ENCODE results near the gene SESN3.
A peak's percentile ranks its signal among the peaks of the same experiment; 100 is the strongest.

The SESN3 gene

DNA sequence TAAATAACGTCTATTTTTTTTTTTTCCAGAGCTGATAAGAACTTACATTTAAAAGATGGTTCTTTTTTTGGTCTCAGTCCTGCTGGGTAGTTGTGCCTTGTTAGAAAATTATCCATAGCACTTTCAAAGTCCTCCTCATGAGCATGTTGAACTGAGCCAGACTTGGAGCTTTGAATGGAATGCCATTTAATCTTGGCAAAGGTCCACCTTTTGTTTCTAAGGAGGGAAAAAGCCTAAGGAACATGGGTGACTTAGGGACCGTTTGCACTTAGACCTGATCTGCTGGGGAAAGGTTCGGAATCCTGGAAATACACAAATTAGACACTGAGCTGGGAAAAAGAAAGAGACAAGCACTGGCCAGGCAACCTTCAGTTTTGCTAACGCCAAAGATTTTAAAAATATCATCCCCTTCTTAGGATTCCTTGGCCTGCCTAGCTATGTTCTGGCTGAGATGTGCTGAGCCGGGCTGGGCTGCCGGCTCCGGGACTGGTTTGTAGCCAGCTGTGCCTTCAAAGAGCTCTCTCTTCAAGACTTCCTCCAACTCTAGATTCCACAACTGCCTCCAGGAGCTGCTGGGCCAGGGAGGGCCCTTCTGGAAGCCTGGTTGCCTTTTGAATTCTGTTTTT is 74.0 kb downstream of the SESN3 start:
- Histone ChIP-seq H3K23ac (ENCODE audit: low read length) (no peak overlapping the region), H3K18ac (ENCODE audit: low read length) (no peak overlapping the region), H3K9ac (ENCODE audit: low read length) (no peak overlapping the region), H2BK15ac (replicated peaks; ENCODE audit: low read depth) (no peak overlapping the region), H4K5ac (ENCODE audit: low read length) (no peak overlapping the region), H3K27ac (ENCODE audit: low read depth, low read length) (no peak overlapping the region), H2BK120ac (ENCODE audit: low read depth, low read length) (no peak overlapping the region), H3K4me2 (ENCODE audit: low read length) (no peak overlapping the region), H4K8ac (ENCODE audit: low read depth, low read length) (no peak overlapping the region), H3K79me1 (ENCODE audit: low read length) (no peaks in the 10 kb centered on the region), H3K56ac (ENCODE audit: low read length) (no peak overlapping the region), H3K79me2 (ENCODE audit: control insufficient read depth, insufficient read depth, low read length) (no peaks in the 10 kb centered on the region), H3K36me3 (ENCODE audit: control insufficient read depth, insufficient read depth, low read length) (no peaks in the 10 kb centered on the region), H3K4ac (ENCODE audit: low read depth, low read length) (no peak overlapping the region), H3K4me3 (ENCODE audit: low read length) (no peak overlapping the region), H3K27me3 (ENCODE audit: insufficient read depth, low read length, poor library complexity) (no peaks in the 10 kb centered on the region), H3K4me1 (ENCODE audit: control insufficient read depth, low read depth, low read length) (no peaks in the 10 kb centered on the region), H2BK5ac (ENCODE audit: low read length) (no peak overlapping the region), H2AK5ac (ENCODE audit: low read length) (no peak overlapping the region)
- no CpG with 5 or more reads among the region's 7 CpGs for WGBS (ENCODE audit: extremely low coverage, insufficient coverage, low lambda C conversion rate)
- no peak for DNase-seq

DNA sequence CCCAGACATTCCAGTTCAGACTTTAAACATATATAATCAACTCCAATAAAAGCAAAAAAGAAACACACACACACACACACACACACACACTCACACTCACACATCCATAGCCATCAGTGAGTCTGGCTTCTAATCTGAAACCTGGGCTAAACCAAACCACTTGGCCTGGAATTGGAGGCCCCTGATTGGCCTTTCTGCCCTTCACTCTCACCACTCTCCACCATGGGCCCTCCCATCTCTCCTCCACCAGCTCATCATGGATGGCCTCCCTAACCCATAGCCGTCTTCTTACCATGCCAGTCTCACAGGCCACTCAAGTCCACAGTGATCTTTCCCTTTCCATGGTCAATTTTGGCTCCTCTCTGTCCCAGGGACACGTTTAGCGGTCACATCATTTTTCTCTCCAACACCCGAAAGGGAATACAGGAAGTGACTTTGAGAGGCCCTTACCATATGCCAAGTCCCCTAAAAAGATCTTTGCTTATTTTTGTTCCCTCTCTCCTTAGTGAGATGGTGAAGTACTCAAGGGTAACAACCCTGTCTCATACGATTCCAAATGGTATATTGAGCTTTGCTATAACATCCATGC is 74.8 kb downstream of the SESN3 start:
- no peaks in the 10 kb centered on the region for H3K36me3 ChIP-seq (ENCODE audit: control insufficient read depth, insufficient read depth, low read length)
- H3K18ac ChIP-seq (ENCODE audit: low read length), result no peak overlapping the region
- H4K5ac ChIP-seq (ENCODE audit: low read length), result no peak overlapping the region
- no peak overlapping the region for H2BK5ac ChIP-seq (ENCODE audit: low read length)
- no peaks in the 10 kb centered on the region for H3K79me1 ChIP-seq (ENCODE audit: low read length)
- H3K27me3 ChIP-seq (ENCODE audit: insufficient read depth, low read length, poor library complexity), result no peaks in the 10 kb centered on the region
- no peaks in the 10 kb centered on the region for H3K79me2 ChIP-seq (ENCODE audit: control insufficient read depth, insufficient read depth, low read length)
- no peak overlapping the region for H3K4ac ChIP-seq (ENCODE audit: low read depth, low read length)
- H2BK120ac ChIP-seq (ENCODE audit: low read depth, low read length), result no peak overlapping the region
- H3K56ac ChIP-seq (ENCODE audit: low read length), result no peak overlapping the region
- H3K4me3 ChIP-seq (ENCODE audit: low read length), result no peak overlapping the region
- H3K27ac ChIP-seq (ENCODE audit: low read depth, low read length), result no peak overlapping the region
- no peaks in the 10 kb centered on the region for H3K4me1 ChIP-seq (ENCODE audit: control insufficient read depth, low read depth, low read length)
- no peak overlapping the region for H3K9ac ChIP-seq (ENCODE audit: low read length)
- WGBS (ENCODE audit: extremely low coverage, insufficient coverage, low lambda C conversion rate), result no CpG with 5 or more reads among the region's 5 CpGs
- peak; percentile 68 for DNase-seq
- H3K4me2 ChIP-seq (ENCODE audit: low read length), result no peak overlapping the region
- no peak overlapping the region for H2BK15ac ChIP-seq (replicated peaks; ENCODE audit: low read depth)
- no peak overlapping the region for H4K8ac ChIP-seq (ENCODE audit: low read depth, low read length)
- no peak overlapping the region for H3K23ac ChIP-seq (ENCODE audit: low read length)
- H2AK5ac ChIP-seq (ENCODE audit: low read length), result no peak overlapping the region

DNA sequence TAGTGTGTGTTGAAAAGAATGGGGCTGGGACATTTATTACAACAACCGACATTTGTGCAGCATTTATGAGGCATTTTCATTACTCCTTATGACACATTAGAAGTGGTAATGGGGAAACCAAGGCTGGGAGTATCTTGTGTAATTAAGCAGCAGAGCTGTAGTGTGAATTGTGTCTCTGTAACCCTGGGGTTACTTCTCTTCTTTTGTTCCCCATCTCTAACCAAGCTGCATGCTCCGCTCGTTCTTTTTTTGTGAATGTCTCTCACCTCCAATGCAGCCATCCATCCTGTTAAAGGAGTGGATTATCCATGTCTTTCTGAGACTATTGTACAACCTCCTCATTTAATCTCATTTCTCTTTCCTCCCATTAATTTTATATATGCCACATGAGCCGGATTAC is 75.6 kb downstream of the SESN3 start:
- no peak overlapping the region for H3K4me3 ChIP-seq (ENCODE audit: low read length)
- H2BK15ac ChIP-seq (replicated peaks; ENCODE audit: low read depth), result no peak overlapping the region
- H2AK5ac ChIP-seq (ENCODE audit: low read length), result no peak overlapping the region
- H3K56ac ChIP-seq (ENCODE audit: low read length), result no peak overlapping the region
- H4K8ac ChIP-seq (ENCODE audit: low read depth, low read length), result no peak overlapping the region
- no peaks in the 10 kb centered on the region for H3K27me3 ChIP-seq (ENCODE audit: insufficient read depth, low read length, poor library complexity)
- 100% methylated on average over 1 of the region's 4 CpGs for WGBS (ENCODE audit: extremely low coverage, insufficient coverage, low lambda C conversion rate)
- no peak overlapping the region for H3K4ac ChIP-seq (ENCODE audit: low read depth, low read length)
- DNase-seq, result no peak
- H3K4me1 ChIP-seq (ENCODE audit: control insufficient read depth, low read depth, low read length), result no peaks in the 10 kb centered on the region
- no peaks in the 10 kb centered on the region for H3K79me2 ChIP-seq (ENCODE audit: control insufficient read depth, insufficient read depth, low read length)
- no peak overlapping the region for H4K5ac ChIP-seq (ENCODE audit: low read length)
- H3K79me1 ChIP-seq (ENCODE audit: low read length), result no peaks in the 10 kb centered on the region
- H2BK5ac ChIP-seq (ENCODE audit: low read length), result no peak overlapping the region
- no peak overlapping the region for H3K23ac ChIP-seq (ENCODE audit: low read length)
- no peak overlapping the region for H3K18ac ChIP-seq (ENCODE audit: low read length)
- H2BK120ac ChIP-seq (ENCODE audit: low read depth, low read length), result no peak overlapping the region
- no peak overlapping the region for H3K9ac ChIP-seq (ENCODE audit: low read length)
- H3K36me3 ChIP-seq (ENCODE audit: control insufficient read depth, insufficient read depth, low read length), result no peaks in the 10 kb centered on the region
- no peak overlapping the region for H3K27ac ChIP-seq (ENCODE audit: low read depth, low read length)
- H3K4me2 ChIP-seq (ENCODE audit: low read length), result no peak overlapping the region

DNA sequence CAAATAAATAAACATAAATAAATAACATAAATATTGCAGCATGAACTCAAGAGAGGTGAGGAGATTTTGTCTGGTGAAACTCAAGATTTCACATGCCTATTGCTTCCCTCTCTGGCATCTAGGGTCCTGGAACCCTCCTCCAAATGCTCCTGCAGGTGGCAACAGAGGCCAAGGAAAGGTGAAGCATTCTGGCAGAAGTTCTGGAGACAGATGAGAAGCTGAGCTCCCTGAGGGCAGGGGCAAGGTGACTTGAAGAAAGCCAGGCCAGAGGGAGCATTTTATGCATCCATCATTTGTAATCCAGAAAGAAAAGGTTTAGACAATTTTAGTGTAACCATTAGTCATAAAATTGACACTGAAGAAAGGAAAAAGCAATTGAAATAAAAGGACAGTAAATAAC is 76.5 kb downstream of the SESN3 start:
- Histone ChIP-seq H3K18ac (ENCODE audit: low read length) (no peak overlapping the region), H2AK5ac (ENCODE audit: low read length) (no peak overlapping the region), H3K36me3 (ENCODE audit: control insufficient read depth, insufficient read depth, low read length) (no peaks in the 10 kb centered on the region), H4K8ac (ENCODE audit: low read depth, low read length) (no peak overlapping the region), H4K5ac (ENCODE audit: low read length) (no peak overlapping the region), H2BK120ac (ENCODE audit: low read depth, low read length) (no peak overlapping the region), H3K4me3 (ENCODE audit: low read length) (no peak overlapping the region), H3K4me2 (ENCODE audit: low read length) (no peak overlapping the region), H3K4me1 (ENCODE audit: control insufficient read depth, low read depth, low read length) (peaks cover 4% of the 10 kb centered on the region), H2BK15ac (replicated peaks; ENCODE audit: low read depth) (no peak overlapping the region), H3K27me3 (ENCODE audit: insufficient read depth, low read length, poor library complexity) (no peaks in the 10 kb centered on the region), H3K79me2 (ENCODE audit: control insufficient read depth, insufficient read depth, low read length) (no peaks in the 10 kb centered on the region), H3K56ac (ENCODE audit: low read length) (no peak overlapping the region), H3K27ac (ENCODE audit: low read depth, low read length) (no peak overlapping the region), H3K9ac (ENCODE audit: low read length) (no peak overlapping the region), H3K4ac (ENCODE audit: low read depth, low read length) (no peak overlapping the region), H3K23ac (ENCODE audit: low read length) (no peak overlapping the region), H3K79me1 (ENCODE audit: low read length) (no peaks in the 10 kb centered on the region), H2BK5ac (ENCODE audit: low read length) (no peak overlapping the region)
- DNase-seq, result peak; percentile 87

DNA sequence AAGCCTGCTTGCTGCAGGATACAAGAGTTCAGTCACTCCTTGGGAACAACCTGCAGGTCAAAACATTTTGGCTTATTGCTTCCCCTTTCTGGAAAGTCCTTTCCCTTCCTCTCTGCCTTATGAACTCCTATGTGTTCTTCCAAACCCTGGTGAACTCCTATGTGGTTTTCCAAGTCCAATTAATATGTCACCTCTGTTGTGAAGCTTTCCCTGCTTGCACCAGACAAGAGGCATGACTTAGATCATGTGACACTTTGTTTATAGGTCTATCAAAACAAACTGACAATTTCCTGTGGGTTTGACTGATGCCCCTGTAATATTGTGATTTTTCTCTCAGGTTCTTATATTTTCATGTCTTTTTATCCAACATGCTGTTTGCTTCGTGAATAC is 77.2 kb downstream of the SESN3 start:
- Histone ChIP-seq H3K79me2 (ENCODE audit: control insufficient read depth, insufficient read depth, low read length) (no peaks in the 10 kb centered on the region), H3K4me3 (ENCODE audit: low read length) (no peak overlapping the region), H4K8ac (ENCODE audit: low read depth, low read length) (no peak overlapping the region), H3K36me3 (ENCODE audit: control insufficient read depth, insufficient read depth, low read length) (no peaks in the 10 kb centered on the region), H2BK5ac (ENCODE audit: low read length) (no peak overlapping the region), H3K18ac (ENCODE audit: low read length) (no peak overlapping the region), H4K5ac (ENCODE audit: low read length) (no peak overlapping the region), H3K56ac (ENCODE audit: low read length) (no peak overlapping the region), H3K9ac (ENCODE audit: low read length) (no peak overlapping the region), H3K23ac (ENCODE audit: low read length) (no peak overlapping the region), H2AK5ac (ENCODE audit: low read length) (no peak overlapping the region), H3K4ac (ENCODE audit: low read depth, low read length) (no peak overlapping the region), H3K79me1 (ENCODE audit: low read length) (no peaks in the 10 kb centered on the region), H3K27me3 (ENCODE audit: insufficient read depth, low read length, poor library complexity) (no peaks in the 10 kb centered on the region), H3K4me1 (ENCODE audit: control insufficient read depth, low read depth, low read length) (peaks cover 5% of the 10 kb centered on the region), H2BK15ac (replicated peaks; ENCODE audit: low read depth) (no peak overlapping the region), H2BK120ac (ENCODE audit: low read depth, low read length) (no peak overlapping the region), H3K4me2 (ENCODE audit: low read length) (no peak overlapping the region), H3K27ac (ENCODE audit: low read depth, low read length) (no peak overlapping the region)
- DNase-seq, result no peak
- WGBS (ENCODE audit: extremely low coverage, insufficient coverage, low lambda C conversion rate), result no CpG with 5 or more reads among the region's 1 CpG
